GM19023 (cell line): ENCODE measurements around the gene SHISA6.

Experiments
- ATAC-seq: cut with Tn5 transposase; IDR thresholded peaks from one replicate; pipeline ENCODE4 v1.9.1; 2021; ENCODE audit warnings: mild to moderate bottlenecking, moderate library complexity; ENCODE audit not compliant: unreplicated experiment

Gene SHISA6

DNA sequence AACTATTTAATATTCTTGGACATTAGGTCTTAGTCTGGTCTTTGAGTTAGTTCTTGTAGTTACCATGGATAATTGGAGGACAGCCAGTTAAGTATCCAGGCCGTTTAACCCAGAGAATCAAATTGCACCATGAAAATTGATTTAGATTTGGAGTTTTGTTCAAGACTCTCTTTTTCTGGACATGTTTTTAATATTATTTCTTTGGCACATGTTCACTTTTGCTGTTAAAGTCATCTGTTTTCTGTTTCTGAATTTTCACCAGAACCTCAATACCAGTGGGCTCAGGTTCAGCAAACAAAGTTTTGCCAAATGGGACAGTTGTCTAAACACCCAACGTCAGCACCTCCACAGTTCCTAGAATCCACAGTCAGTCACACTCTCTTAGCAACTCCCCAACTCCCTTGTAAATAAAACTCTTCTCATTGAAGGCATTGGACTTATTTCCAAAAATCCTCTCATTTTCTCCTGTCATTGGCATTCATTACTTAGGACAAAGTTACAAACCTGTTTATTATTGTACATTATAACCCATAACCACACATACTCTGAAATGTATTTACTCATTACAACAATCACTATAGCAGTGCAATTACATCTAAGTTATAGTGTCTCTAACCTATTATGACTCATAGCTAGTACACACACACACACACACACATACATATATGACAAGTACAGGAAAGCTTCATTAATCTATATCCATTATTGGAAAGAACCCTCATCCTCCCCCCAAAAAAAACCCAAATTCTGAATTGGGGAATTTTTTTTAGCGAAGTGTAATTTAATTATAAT lies 323.8 kb downstream of the SHISA6 start:
- ATAC-seq: no peak

GRCh38 chr17:11565591-11565990 lies 324.6 kb downstream of the SHISA6 start:
- ATAC-seq: no peak

DNA sequence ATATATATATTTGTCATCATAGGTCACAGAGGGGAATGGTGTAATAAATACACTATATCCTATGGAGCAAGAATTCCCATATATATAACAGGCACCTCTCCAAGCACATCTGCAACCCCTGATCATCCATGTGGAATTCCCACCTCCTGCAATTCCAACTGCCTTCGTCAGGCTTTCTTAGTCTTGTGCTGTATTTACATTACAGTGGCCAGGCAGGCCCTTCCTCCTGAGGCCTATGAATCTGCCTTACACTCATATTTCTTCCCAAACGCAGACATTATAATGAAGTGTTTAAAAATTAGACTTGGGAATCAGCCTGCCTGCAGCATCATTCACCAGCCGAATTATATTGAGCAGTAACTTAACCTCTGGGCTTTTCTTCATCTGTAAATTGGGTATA lies 338.0 kb downstream of the SHISA6 start:
- ATAC-seq: no peak

DNA sequence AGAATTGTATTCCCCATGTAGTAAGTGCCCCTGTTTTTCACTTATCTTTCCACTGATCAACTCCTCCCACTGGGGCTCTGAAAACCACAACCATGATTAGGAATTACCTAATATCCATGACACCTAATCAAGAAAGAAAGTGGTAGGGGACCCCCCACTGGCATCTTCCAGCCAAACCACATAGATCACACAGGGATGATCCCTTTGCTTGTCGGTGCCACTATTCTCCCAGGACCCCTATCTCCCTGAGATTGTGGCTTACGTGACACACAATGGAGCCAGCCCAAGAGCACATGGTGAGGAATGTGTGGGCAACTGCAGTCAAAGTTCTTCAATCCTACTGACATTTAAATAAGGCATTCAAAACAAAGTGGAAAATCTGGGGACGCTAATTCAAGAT lies 339.7 kb downstream of the SHISA6 start:
- ATAC-seq: no peak

DNA sequence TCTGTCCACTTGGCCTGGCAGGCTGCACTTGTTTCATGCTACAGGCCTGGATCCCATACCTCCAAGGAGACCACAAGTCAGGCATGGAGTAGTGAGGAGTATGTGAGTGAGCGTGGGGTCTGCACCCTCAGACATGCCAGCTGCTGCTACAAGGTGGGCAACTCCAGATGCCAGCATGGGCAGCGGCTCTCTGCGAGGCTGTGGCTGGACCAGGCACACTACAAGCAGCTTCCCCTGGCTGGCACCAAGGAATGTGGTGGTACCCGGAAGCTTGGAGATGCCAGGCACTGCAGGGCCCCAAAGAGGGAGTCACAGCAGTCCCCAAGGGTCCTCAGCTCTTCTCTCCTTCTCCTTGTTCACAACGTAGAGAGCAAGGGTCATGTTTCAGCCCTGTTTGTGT lies 341.2 kb downstream of the SHISA6 start:
- no peak for ATAC-seq

- ATAC-seq: no peak
Measured at GRCh38 chr17:11583306-11583992, 342.4 kb downstream of the SHISA6 start.

DNA sequence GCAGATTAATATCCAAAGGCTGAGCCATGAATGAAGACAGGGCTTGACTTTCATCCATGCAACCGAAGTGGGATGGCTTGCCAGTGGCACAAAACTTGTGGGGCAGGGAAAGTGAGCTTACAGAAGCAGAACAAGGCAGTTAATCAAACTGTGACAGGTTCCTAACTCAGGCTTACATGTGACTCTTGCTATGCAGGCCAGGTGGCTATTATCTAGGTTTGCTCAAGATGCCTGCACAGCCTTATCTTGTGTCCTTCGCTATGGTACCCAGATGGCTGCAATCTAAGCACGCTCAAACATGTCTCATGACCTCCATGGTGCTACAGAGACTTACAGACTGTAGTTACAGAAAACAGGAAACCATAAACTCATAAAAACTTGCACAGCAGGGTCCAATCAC lies 348.7 kb downstream of the SHISA6 start:
- ATAC-seq: no peak

DNA sequence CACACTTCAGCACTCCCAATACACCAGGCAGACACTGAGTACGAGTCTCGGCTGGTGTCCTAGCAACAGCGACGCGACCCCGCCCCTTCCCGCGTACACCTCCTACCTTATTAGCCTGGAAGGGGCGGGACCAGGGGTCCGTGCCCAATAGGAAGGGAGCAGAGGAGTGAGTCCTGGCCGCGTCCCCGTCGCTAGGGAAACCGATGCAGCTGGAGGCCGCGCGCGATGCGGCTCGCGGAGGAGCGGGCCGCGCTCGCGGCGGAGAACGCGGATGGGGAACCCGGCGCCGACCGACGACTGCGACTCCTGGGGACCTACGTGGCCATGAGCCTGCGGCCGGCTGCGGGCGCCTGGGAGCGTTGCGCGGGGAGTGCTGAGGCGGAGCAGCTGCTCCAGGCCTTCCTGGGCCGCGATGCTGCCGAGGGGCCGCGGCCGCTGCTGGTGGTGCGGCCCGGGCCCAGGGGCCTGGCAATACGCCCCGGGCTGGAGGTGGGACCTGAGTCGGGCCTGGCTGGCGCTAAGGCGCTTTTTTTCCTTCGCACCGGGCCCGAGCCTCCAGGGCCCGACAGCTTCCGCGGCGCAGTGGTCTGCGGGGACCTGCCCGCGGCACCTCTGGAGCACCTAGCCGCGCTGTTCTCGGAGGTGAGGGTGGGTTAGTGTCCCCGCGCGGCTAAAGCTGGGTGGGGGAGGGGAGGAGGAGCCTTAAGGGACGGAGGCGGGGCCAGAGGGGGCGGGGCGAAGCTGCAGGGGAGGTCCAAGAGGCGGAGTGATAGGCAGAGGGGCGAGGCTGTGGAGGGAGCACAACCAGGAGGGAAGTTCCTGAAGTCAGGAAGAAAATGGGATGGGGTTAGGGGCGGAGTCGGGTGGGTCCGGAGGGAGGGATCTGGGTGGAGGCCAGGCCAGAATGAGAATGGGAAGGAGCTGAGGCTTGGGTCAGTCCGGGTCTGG lies 357.5 kb downstream of the SHISA6 start, which contains the start of gene DNAH9:
DNAH9 (plus strand) TSS at position 197 of the 948 bp plus-strand sequence; CDS start at position 226, 29 bp downstream.
- ATAC-seq: no peak

DNA sequence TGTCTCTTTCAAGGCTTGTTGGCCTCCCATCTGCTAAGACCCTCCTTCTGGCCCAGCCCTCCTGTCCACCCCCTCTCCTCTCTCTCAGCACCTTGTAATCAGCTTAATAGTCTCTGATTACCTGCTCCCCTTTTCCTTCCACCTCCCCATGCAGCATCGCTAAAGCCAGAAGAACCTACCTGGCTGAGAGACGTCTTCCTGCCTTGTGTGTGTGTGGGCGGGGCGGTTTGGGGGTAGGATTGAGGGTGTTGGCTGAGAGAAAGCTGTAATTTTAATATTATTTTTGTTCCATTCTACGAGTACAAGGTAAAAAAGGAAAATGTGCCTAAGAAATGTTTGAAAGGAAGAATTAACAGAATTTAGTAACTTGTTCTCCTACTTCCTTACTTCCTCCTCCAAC lies 360.6 kb downstream of the SHISA6 start:
- ATAC-seq: no peak

DNA sequence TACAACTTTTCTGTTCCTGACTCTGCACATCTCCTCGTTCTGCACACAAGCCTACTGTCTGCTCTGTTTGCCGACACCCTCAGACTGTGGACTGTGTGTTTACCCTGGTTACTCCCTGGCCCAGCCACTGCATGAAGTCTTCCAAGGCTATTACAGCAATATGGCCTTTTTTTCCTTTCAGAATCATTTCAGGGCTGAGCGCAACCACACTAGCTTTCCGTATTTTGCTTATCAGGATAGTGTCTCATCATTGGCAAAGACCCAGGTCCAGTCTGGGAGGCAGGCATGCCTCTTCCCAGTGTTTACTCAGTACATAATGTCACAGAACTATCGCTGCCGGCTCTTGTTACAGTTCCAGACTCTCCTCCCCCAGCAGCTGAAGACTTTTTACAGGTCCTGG lies 367.4 kb downstream of the SHISA6 start:
- no peak for ATAC-seq

GRCh38 chr17:11610999-11611566 lies 370.1 kb downstream of the SHISA6 start:
- ATAC-seq: no peak

DNA sequence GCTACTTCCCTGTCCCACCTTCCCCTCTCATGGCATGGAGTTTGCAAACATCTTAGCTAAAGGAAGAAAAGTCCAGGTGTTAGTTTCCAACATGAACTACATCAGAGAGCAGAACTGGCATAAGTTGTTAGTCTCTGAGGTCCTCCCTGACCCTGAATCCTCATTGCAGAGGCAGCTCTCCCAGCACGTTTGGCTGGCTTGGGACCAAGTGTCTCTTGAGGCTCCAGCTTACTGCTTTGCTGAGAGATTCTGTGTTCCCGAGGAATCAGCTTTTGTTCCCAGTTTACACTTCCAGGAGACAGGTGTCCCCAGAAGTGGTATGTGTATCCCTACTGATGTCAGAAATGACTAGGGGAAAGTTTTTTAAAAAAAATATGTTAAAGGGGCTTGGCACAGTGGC lies 371.9 kb downstream of the SHISA6 start:
- no peak for ATAC-seq
